H1 (cell line): ENCODE measurements around the gene GDF3. TPM values are rescaled to one million over a fixed set of nuclear protein-coding genes. Genes with fewer than 3 reads are reported as not detected.

Source experiments
- EZH2 ChIP-seq: fragments of 200-600 bp; sonication (generic); IDR thresholded peaks from 2 replicates; pipeline ENCODE4 v1.7.1; 2012; ENCODE audit warnings: low read depth, mild to moderate bottlenecking, moderate library complexity, low read length, inconsistent platforms; ENCODE audit not compliant: severe bottlenecking
- polyA plus RNA-seq, 7 experiments: library from polyadenylated mRNA; depleted of rRNA in 3 of 7; stranded (reverse) in 5 of 7; unstranded in 2 of 7; fragments of >200 nt in 5 of 7; fragments of 200-250 nt in 2 of 7; gene quantifications; 1 replicate in 5 of 7; 2 replicates in 1 of 7; 4 replicates in 1 of 7; pipeline versions ENCODE4 v1.2.1 to v1.2.3, GENCODE V29; 2011 to 2013; ENCODE audit warnings: missing spikeins in 2 of 7, mixed read lengths in 2 of 7
- total RNA-seq: library from RNA; stranded (reverse); fragmentation: NEBNext Ultra II Directional; extraction: Animal tissue kit (Norgen Biotek cat#: 25700); gene quantifications from 2 replicates; pipeline ENCODE4 v1.2.1, GENCODE V29; 2021
- TF ChIP-seq, protein P1 (sequence below): fragments of 300-600 bp; sonication (generic); IDR thresholded peaks from 2 replicates; pipeline ENCODE4 v1.7.1; 2012; ENCODE audit warnings: low read length, moderate library complexity, mild to moderate bottlenecking, inconsistent platforms; ENCODE audit not compliant: insufficient replicate concordance

GDF3 gene
- total and polyA plus RNA-seq, 2 of the 8 experiments (the other 6 are each of a cell fraction or from before 2014, with no cell fraction given), result 4.3 to 16.8 TPM

DNA sequence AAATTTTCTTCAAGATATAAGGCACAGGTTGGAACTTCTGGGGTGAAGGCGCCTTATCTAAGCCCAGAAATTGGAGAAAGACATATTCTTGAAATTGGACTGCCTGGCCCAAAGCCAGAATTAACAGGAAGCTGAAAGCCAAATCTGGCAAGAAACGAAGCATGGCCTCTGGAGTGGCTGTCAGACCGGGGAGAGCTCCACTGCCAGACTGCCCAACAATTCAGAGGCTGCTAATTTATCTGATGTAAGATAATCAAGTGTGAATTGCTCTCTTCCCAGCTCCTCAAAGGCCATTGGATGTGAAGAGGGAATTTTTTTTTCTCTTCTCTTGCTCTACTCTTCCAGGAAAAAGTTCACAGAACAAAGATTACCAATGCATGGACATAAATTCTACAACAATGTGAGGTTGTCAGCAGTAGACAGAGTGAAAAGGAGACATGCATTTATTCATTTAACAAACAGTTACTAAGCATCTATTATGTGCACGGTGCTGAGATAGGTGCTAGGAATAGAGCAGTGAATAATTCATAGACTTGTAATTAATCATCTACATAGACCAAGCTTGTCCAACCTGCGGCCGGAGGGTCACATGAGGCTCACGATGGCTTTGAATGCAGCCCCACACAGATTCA, at the start of gene GDF3 (continued):
- TF ChIP-seq, protein P1, sequence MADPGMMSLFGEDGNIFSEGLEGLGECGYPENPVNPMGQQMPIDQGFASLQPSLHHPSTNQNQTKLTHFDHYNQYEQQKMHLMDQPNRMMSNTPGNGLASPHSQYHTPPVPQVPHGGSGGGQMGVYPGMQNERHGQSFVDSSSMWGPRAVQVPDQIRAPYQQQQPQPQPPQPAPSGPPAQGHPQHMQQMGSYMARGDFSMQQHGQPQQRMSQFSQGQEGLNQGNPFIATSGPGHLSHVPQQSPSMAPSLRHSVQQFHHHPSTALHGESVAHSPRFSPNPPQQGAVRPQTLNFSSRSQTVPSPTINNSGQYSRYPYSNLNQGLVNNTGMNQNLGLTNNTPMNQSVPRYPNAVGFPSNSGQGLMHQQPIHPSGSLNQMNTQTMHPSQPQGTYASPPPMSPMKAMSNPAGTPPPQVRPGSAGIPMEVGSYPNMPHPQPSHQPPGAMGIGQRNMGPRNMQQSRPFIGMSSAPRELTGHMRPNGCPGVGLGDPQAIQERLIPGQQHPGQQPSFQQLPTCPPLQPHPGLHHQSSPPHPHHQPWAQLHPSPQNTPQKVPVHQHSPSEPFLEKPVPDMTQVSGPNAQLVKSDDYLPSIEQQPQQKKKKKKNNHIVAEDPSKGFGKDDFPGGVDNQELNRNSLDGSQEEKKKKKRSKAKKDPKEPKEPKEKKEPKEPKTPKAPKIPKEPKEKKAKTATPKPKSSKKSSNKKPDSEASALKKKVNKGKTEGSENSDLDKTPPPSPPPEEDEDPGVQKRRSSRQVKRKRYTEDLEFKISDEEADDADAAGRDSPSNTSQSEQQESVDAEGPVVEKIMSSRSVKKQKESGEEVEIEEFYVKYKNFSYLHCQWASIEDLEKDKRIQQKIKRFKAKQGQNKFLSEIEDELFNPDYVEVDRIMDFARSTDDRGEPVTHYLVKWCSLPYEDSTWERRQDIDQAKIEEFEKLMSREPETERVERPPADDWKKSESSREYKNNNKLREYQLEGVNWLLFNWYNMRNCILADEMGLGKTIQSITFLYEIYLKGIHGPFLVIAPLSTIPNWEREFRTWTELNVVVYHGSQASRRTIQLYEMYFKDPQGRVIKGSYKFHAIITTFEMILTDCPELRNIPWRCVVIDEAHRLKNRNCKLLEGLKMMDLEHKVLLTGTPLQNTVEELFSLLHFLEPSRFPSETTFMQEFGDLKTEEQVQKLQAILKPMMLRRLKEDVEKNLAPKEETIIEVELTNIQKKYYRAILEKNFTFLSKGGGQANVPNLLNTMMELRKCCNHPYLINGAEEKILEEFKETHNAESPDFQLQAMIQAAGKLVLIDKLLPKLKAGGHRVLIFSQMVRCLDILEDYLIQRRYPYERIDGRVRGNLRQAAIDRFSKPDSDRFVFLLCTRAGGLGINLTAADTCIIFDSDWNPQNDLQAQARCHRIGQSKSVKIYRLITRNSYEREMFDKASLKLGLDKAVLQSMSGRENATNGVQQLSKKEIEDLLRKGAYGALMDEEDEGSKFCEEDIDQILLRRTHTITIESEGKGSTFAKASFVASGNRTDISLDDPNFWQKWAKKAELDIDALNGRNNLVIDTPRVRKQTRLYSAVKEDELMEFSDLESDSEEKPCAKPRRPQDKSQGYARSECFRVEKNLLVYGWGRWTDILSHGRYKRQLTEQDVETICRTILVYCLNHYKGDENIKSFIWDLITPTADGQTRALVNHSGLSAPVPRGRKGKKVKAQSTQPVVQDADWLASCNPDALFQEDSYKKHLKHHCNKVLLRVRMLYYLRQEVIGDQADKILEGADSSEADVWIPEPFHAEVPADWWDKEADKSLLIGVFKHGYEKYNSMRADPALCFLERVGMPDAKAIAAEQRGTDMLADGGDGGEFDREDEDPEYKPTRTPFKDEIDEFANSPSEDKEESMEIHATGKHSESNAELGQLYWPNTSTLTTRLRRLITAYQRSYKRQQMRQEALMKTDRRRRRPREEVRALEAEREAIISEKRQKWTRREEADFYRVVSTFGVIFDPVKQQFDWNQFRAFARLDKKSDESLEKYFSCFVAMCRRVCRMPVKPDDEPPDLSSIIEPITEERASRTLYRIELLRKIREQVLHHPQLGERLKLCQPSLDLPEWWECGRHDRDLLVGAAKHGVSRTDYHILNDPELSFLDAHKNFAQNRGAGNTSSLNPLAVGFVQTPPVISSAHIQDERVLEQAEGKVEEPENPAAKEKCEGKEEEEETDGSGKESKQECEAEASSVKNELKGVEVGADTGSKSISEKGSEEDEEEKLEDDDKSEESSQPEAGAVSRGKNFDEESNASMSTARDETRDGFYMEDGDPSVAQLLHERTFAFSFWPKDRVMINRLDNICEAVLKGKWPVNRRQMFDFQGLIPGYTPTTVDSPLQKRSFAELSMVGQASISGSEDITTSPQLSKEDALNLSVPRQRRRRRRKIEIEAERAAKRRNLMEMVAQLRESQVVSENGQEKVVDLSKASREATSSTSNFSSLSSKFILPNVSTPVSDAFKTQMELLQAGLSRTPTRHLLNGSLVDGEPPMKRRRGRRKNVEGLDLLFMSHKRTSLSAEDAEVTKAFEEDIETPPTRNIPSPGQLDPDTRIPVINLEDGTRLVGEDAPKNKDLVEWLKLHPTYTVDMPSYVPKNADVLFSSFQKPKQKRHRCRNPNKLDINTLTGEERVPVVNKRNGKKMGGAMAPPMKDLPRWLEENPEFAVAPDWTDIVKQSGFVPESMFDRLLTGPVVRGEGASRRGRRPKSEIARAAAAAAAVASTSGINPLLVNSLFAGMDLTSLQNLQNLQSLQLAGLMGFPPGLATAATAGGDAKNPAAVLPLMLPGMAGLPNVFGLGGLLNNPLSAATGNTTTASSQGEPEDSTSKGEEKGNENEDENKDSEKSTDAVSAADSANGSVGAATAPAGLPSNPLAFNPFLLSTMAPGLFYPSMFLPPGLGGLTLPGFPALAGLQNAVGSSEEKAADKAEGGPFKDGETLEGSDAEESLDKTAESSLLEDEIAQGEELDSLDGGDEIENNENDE, result no peak
- TF ChIP-seq EZH2, result no peak
